ENCODE data around the gene AKAP3.

GRCh38 chr12:4588916-4589315 is 59.9 kb downstream of the AKAP3 start:
- TF ChIP-seq CTCF (tag by site-specific recombination; IDR thresholded peaks at IDR 0.05) (no peak), ZNF777 (tag by site-specific recombination; IDR thresholded peaks at IDR 0.05; ENCODE audit: borderline replicate concordance) (no peak), SP2 (tag by site-specific recombination; IDR thresholded peaks at IDR 0.05) (no peak), SETDB1 (IDR thresholded peaks at IDR 0.05; ENCODE audit: insufficient read length, low read length) (no peak), ZNF623 (tag by site-specific recombination; IDR thresholded peaks at IDR 0.05) (no peak), ZNF626 (tag by site-specific recombination; IDR thresholded peaks at IDR 0.05) (no peak), BCL11A (tag by site-specific recombination; IDR thresholded peaks at IDR 0.05; ENCODE audit: low read depth) (no peak), ZNF701 (tag by site-specific recombination; IDR thresholded peaks at IDR 0.05) (no peak), REST (tag by site-specific recombination; IDR thresholded peaks at IDR 0.05) (no peak), TCF7L2 (IDR thresholded peaks at IDR 0.05; ENCODE audit: borderline replicate concordance, low read depth, low read length) (no peak), EGR2 (tag by site-specific recombination; IDR thresholded peaks at IDR 0.05; ENCODE audit: low read depth) (no peak), MEIS1 (CRISPR knock-in tag; IDR thresholded peaks at IDR 0.05; ENCODE audit: borderline replicate concordance) (no peak)
- TF ChIP-seq, protein P1, sequence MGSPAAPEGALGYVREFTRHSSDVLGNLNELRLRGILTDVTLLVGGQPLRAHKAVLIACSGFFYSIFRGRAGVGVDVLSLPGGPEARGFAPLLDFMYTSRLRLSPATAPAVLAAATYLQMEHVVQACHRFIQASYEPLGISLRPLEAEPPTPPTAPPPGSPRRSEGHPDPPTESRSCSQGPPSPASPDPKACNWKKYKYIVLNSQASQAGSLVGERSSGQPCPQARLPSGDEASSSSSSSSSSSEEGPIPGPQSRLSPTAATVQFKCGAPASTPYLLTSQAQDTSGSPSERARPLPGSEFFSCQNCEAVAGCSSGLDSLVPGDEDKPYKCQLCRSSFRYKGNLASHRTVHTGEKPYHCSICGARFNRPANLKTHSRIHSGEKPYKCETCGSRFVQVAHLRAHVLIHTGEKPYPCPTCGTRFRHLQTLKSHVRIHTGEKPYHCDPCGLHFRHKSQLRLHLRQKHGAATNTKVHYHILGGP (tag by site-specific recombination; IDR thresholded peaks at IDR 0.05) = no peak
- TF ChIP-seq, protein P2, sequence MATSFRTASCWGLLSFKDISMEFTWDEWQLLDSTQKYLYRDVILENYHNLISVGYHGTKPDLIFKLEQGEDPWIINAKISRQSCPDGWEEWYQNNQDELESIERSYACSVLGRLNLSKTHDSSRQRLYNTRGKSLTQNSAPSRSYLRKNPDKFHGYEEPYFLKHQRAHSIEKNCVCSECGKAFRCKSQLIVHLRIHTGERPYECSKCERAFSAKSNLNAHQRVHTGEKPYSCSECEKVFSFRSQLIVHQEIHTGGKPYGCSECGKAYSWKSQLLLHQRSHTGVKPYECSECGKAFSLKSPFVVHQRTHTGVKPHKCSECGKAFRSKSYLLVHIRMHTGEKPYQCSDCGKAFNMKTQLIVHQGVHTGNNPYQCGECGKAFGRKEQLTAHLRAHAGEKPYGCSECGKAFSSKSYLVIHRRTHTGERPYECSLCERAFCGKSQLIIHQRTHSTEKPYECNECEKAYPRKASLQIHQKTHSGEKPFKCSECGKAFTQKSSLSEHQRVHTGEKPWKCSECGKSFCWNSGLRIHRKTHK (tag by site-specific recombination; IDR thresholded peaks at IDR 0.05) = no peak
